SK-N-SH (cell line): ENCODE data around the gene CAP2. TPM values are rescaled to one million over a fixed set of nuclear protein-coding genes. Genes with fewer than 3 reads are reported as not detected.

Source experiments
- CTCF ChIA-PET: fragments of 300-600, 350-600 bp; formaldehyde crosslinking; extraction: SDS; loops from one replicate; lab custom pipeline; 2021; lab: Yijun Ruan, JAX
- POLR2A ChIA-PET: fragments of 350-600 bp; sonication (Branson Sonifier 250); formaldehyde crosslinking; extraction: SDS; loops from one replicate; lab custom pipeline; 2020; ENCODE audit warnings: antibody characterized with exemption, inconsistent platforms; lab: Yijun Ruan, JAX
- DNase-seq: peaks from one replicate; pipeline ENCODE4 v3.0.0; 2012
- H2AFZ ChIP-seq: fragments of 200-600 bp; sonication (generic); 2 replicates; pipeline ENCODE4 v1.8.1; 2016; ENCODE audit warnings: antibody characterized with exemption, mild to moderate bottlenecking, low read depth
- H3F3A ChIP-seq: fragments of 200-600 bp; sonication (generic); replicated peaks from 2 replicates; pipeline ENCODE3; 2016; ENCODE audit warnings: antibody characterized with exemption, mild to moderate bottlenecking; ENCODE audit not compliant: insufficient read depth
- H3K27ac ChIP-seq, 2 experiments: fragments of 200-500 bp in 1 of 2; fragments of 200-600 bp in 1 of 2; sonication (Bioruptor generic) in 1 of 2; sonication (generic), shearing (Covaris generic) in 1 of 2; 2 replicates each; pipeline versions ENCODE4 v1.5.1 to v1.6.1; 2014 to 2016; ENCODE audit warnings: low read depth in 2 of 2, inconsistent platforms in 1 of 2, low read length in 1 of 2, mild to moderate bottlenecking in 1 of 2, mixed read lengths in 1 of 2
- H3K27me3 ChIP-seq: fragments of 200-600 bp; sonication (generic), shearing (Covaris generic); 2 replicates; pipeline ENCODE4 v1.6.1; 2016; ENCODE audit warnings: mixed run types; ENCODE audit not compliant: insufficient read depth
- H3K36me3 ChIP-seq, 2 experiments: fragments of 200-500 bp in 1 of 2; fragments of 200-600 bp in 1 of 2; sonication (Bioruptor generic) in 1 of 2; sonication (generic) in 1 of 2; replicated peaks in 1 of 2; 2 replicates each; pipeline versions ENCODE3 to v1.5.1; 2014 to 2016; ENCODE audit warnings: low read length in 1 of 2, mild to moderate bottlenecking in 1 of 2; ENCODE audit not compliant: insufficient read depth in 2 of 2, control insufficient read depth in 1 of 2
- H3K4me1 ChIP-seq, 2 experiments: fragments of 200-500 bp in 1 of 2; fragments of 200-600 bp in 1 of 2; sonication (Bioruptor generic) in 1 of 2; sonication (generic), shearing (Covaris generic) in 1 of 2; 2 replicates each; pipeline versions ENCODE4 v1.5.1 to v1.6.1; 2014 to 2016; ENCODE audit warnings: low read depth in 1 of 2, low read length in 1 of 2, mixed run types in 1 of 2; ENCODE audit not compliant: insufficient read depth in 2 of 2, control insufficient read depth in 1 of 2
- H3K4me2 ChIP-seq: fragments of 200-600 bp; sonication (generic), shearing (Covaris generic); 2 replicates; pipeline ENCODE4 v1.6.1; 2017; ENCODE audit warnings: mixed run types
- H3K4me3 ChIP-seq, 2 experiments: fragments of 200-500 bp in 1 of 2; fragments of 200-600 bp in 1 of 2; sonication (Bioruptor generic) in 1 of 2; sonication (generic), shearing (Covaris generic) in 1 of 2; 2 replicates each; pipeline versions ENCODE4 v1.5.1 to v1.8.1; 2014 to 2016; ENCODE audit warnings: low read depth in 2 of 2, inconsistent platforms in 1 of 2, low read length in 1 of 2, mild to moderate bottlenecking in 1 of 2, mixed read lengths in 1 of 2, moderate library complexity in 1 of 2
- H3K79me2 ChIP-seq: fragments of 200-600 bp; sonication (generic); 2 replicates; pipeline ENCODE4 v1.8.1; 2017; ENCODE audit warnings: mild to moderate bottlenecking; ENCODE audit not compliant: insufficient read depth
- H3K9ac ChIP-seq: fragments of 200-600 bp; sonication (generic); 2 replicates; pipeline ENCODE4 v1.6.1; 2017; ENCODE audit warnings: mixed run types
- H3K9me2 ChIP-seq: fragments of 200-600 bp; sonication (generic); 2 replicates; pipeline ENCODE4 v1.6.1; 2017; ENCODE audit warnings: mixed run types
- H3K9me3 ChIP-seq: fragments of 200-600 bp; sonication (generic); 2 replicates; pipeline ENCODE4 v1.6.1; 2017; ENCODE audit warnings: mixed run types, mild to moderate bottlenecking, moderate library complexity
- H4K20me1 ChIP-seq: fragments of 200-600 bp; sonication (generic); 2 replicates; pipeline ENCODE4 v1.6.1; 2017; ENCODE audit warnings: mild to moderate bottlenecking, mixed run types; ENCODE audit not compliant: insufficient read depth
- CHD2 ChIP-seq: fragments of 150-350 bp; IDR thresholded peaks from 2 replicates; pipeline ENCODE4 v1.6.1; 2018; ENCODE audit warnings: low read length; ENCODE audit not compliant: partially characterized antibody
- ELF1 ChIP-seq: IDR thresholded peaks from 2 replicates; pipeline ENCODE4 v1.4.0; 2012
- FOSL2 ChIP-seq: IDR thresholded peaks from 2 replicates; pipeline ENCODE4 v1.4.0; 2012; ENCODE audit warnings: low read depth, mild to moderate bottlenecking, moderate library complexity, borderline replicate concordance
- FOXJ3 ChIP-seq: sonication (generic); formaldehyde crosslinking; IDR thresholded peaks from 2 replicates; pipeline ENCODE4 v1.5.1; 2020; ENCODE audit warnings: mild to moderate bottlenecking, missing genetic modification reagents
- FOXM1 ChIP-seq: IDR thresholded peaks from 2 replicates; pipeline ENCODE4 v1.4.0; 2012; ENCODE audit warnings: low read depth, mild to moderate bottlenecking
- JUND ChIP-seq: IDR thresholded peaks from 2 replicates; pipeline ENCODE4 v1.4.0; 2012
- MEF2A ChIP-seq: IDR thresholded peaks from 2 replicates; pipeline ENCODE4 v1.4.0; 2012; ENCODE audit warnings: low read depth, borderline replicate concordance
- NRF1 ChIP-seq: IDR thresholded peaks from 2 replicates; pipeline ENCODE4 v1.6.1; 2012; ENCODE audit warnings: low read depth, mild to moderate bottlenecking, low read length
- RCOR1 ChIP-seq: fragments of 150-350 bp; IDR thresholded peaks from 2 replicates; pipeline ENCODE4 v1.6.1; 2017; ENCODE audit warnings: antibody characterized with exemption, low read length
- RXRA ChIP-seq: IDR thresholded peaks from 2 replicates; pipeline ENCODE4 v1.4.0; 2012; ENCODE audit warnings: low read depth, mild to moderate bottlenecking, borderline replicate concordance
- SIN3A ChIP-seq: IDR thresholded peaks from 2 replicates; pipeline ENCODE4 v1.6.1; 2012; ENCODE audit warnings: low read depth, mild to moderate bottlenecking, low read length, moderate library complexity, borderline replicate concordance
- TCF12 ChIP-seq: IDR thresholded peaks from 2 replicates; pipeline ENCODE4 v1.4.0; 2012
- YY1 ChIP-seq: IDR thresholded peaks from 2 replicates; pipeline ENCODE4 v1.4.0; 2012; ENCODE audit warnings: low read depth, mild to moderate bottlenecking
- WGBS: methylation state at CpG from one replicate; pipeline ENCODE4 v1.1.6; 2017; ENCODE audit warnings: low lambda C conversion rate; 5-methylcytosine and 5-hydroxymethylcytosine counted together
- polyA plus RNA-seq, 3 experiments: library from polyadenylated mRNA; depleted of rRNA; stranded (reverse); fragments of >200 nt; gene quantifications; 2 replicates each; pipeline ENCODE4 v1.2.3, GENCODE V29; 2012
- TF ChIP-seq, protein P1 (sequence below): fragments of 150-350 bp; IDR thresholded peaks from 2 replicates; pipeline ENCODE4 v1.6.1; 2017; ENCODE audit warnings: antibody characterized with exemption, low read length, low read depth, borderline replicate concordance
- TF ChIP-seq, protein P2 (sequence below): IDR thresholded peaks from 2 replicates; pipeline ENCODE4 v1.4.0; 2012; ENCODE audit warnings: low read depth, borderline replicate concordance

CAP2 gene
- polyA plus RNA-seq, 1 of the 3 experiments (the other 2 are of a cell fraction), result 8.5 TPM

DNA sequence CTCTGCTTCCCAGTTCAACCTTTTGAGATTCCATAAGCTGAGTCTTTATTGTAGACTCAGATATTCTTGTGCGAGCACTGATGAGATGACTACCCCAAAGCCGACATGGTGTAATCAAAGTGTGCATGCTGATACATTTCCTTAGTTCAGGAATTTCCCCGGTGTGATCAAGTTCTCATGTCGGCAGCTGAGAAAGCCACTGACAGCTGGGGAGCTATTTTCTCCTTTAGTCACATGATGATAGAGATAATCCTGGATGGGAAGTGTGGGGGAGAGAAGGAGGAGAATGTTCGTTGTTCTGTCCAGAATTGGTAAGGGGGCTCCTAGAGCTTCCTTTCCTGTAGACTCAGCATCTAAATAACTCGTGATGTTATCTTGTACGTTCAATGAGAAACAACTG, 7.7 kb upstream of the CAP2 start:
- Histone ChIP-seq H3K27me3 (no peaks in the 10 kb centered on the region), H3K4me1 (no peaks in the 10 kb centered on the region), H3K36me3 (no peaks in the 10 kb centered on the region), H3F3A (peaks cover 3% of the 10 kb centered on the region), H3K4me2 (no peak overlapping the region), H2AFZ (no peak overlapping the region), H3K9me2 (no peaks in the 10 kb centered on the region), H3K79me2 (no peaks in the 10 kb centered on the region), H3K4me3 (no peak overlapping the region), H4K20me1 (no peaks in the 10 kb centered on the region), H3K9me3 (no peaks in the 10 kb centered on the region), H3K9ac (no peak overlapping the region), H3K27ac (no peak overlapping the region)
- ChIA-PET POLR2A (no interaction called here), CTCF (no interaction called here)
- DNase-seq, result no peak
- 50% methylated on average over 7 of the region's 7 CpGs for WGBS
- TF ChIP-seq, protein P1, sequence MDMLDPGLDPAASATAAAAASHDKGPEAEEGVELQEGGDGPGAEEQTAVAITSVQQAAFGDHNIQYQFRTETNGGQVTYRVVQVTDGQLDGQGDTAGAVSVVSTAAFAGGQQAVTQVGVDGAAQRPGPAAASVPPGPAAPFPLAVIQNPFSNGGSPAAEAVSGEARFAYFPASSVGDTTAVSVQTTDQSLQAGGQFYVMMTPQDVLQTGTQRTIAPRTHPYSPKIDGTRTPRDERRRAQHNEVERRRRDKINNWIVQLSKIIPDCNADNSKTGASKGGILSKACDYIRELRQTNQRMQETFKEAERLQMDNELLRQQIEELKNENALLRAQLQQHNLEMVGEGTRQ, result no peak
- no peak for TF ChIP-seq ELF1
- no peak for TF ChIP-seq RCOR1
- TF ChIP-seq NRF1, result no peak
- no peak for TF ChIP-seq CHD2
- no peak for TF ChIP-seq FOXM1
- TF ChIP-seq RXRA, result no peak

DNA sequence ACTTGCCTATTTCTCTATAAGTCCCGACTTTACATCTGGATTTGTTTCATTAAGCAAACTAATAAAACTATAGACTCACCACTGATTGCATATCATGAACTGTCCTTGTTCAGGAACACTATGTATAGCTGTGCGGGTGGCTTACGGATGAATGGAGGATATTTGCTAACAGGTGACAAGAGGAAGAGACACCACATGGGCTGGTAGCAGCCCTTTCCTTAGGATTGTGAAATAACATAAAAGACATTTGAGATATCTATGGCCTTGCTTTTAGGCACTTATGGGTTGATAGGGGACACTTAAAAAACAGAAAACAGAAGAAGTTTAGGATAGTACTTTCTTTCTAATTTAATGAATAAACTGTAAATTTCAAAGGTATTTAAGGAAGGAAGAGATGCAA, 5.0 kb upstream of the CAP2 start:
- H3K9me3 ChIP-seq, result no peaks in the 10 kb centered on the region
- no peaks in the 10 kb centered on the region for H3K9me2 ChIP-seq
- WGBS, result 86% methylated on average over 3 of the region's 3 CpGs
- no peak for TF ChIP-seq FOSL2
- no peak overlapping the region for H3K4me3 ChIP-seq
- no peaks in the 10 kb centered on the region for H3F3A ChIP-seq
- H3K79me2 ChIP-seq, result no peaks in the 10 kb centered on the region
- no peaks in the 10 kb centered on the region for H3K27me3 ChIP-seq
- ChIA-PET CTCF (no interaction called here), POLR2A (no interaction called here)
- H2AFZ ChIP-seq, result no peak overlapping the region
- peaks cover 3 to 5% of the 10 kb centered on the region in 2 experiments; a peak in 2 of 4 replicates for H3K4me1 ChIP-seq
- no peak overlapping the region for H3K9ac ChIP-seq
- DNase-seq, result no peak
- H3K4me2 ChIP-seq, result no peak overlapping the region
- H4K20me1 ChIP-seq, result no peaks in the 10 kb centered on the region
- H3K27ac ChIP-seq, result no peak overlapping the region
- no peaks in the 10 kb centered on the region for H3K36me3 ChIP-seq

DNA sequence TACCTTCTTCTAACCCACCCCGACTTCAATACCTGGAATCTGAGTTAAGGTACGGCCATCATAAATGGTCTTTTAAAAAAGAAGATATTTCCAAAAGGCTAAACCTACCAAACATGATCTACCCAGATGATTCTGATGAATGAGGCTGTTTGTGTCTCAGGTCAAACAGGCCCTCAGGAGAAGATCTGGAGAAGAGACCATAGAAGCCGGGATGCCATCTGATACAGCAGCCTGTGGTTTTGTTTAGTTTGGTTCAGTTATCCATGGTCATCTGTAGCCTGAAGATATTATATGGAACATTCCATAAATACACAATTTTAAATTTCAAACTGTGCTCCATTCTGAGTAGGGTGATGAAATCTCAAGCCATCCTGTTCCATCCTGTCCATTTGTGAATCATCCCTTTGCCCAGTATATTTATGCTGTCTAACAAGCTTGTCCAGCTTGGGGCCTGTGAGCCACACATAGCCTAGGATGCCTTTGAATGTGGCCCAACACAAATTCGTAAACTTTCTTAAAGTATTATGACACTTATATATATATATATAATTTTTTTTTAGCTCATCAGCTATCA, 4.0 kb upstream of the CAP2 start:
- no peaks in the 10 kb centered on the region for H3K9me3 ChIP-seq
- no peak overlapping the region for H3K4me3 ChIP-seq
- 82% methylated on average over 4 of the region's 4 CpGs for WGBS
- no peak overlapping the region for H3K4me2 ChIP-seq
- no peaks in the 10 kb centered on the region for H3K36me3 ChIP-seq
- POLR2A ChIA-PET, result no interaction called here
- TF ChIP-seq SIN3A (no peak), FOXJ3 (CRISPR knock-in tag) (no peak), TCF12 (no peak), FOXM1 (no peak), MEF2A (no peak), JUND (no peak), YY1 (no peak)
- TF ChIP-seq, protein P2, sequence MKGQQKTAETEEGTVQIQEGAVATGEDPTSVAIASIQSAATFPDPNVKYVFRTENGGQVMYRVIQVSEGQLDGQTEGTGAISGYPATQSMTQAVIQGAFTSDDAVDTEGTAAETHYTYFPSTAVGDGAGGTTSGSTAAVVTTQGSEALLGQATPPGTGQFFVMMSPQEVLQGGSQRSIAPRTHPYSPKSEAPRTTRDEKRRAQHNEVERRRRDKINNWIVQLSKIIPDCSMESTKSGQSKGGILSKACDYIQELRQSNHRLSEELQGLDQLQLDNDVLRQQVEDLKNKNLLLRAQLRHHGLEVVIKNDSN, result no peak
- no peak for DNase-seq
- no peak overlapping the region for H3K27ac ChIP-seq
- peaks cover 3 to 5% of the 10 kb centered on the region in 2 experiments; a peak in 2 of 4 replicates for H3K4me1 ChIP-seq
- no peaks in the 10 kb centered on the region for H3K9me2 ChIP-seq
- no peak overlapping the region for H2AFZ ChIP-seq
- H3K27me3 ChIP-seq, result no peaks in the 10 kb centered on the region
- H3K79me2 ChIP-seq, result peaks cover 3% of the 10 kb centered on the region; the same call in 1 of the 2 replicates
- CTCF ChIA-PET, result no interaction called here
- H3F3A ChIP-seq, result no peaks in the 10 kb centered on the region
- H4K20me1 ChIP-seq, result no peaks in the 10 kb centered on the region
- no peak overlapping the region for H3K9ac ChIP-seq
